HS-27A (cell line): Measurements from ENCODE around the gene TMEM245.
A peak's percentile ranks its signal among the peaks of the same experiment; 100 is the strongest.
"Not testable (repeated sequence)": the region's sequence is repeated elsewhere in the genome, so short reads cannot be mapped to it uniquely, and the experiment has no call there.

ENCODE experiments used
- DNase-seq: peaks from one replicate; pipeline ENCODE4 v3.0.0-alpha.2; 2012; ENCODE audit warnings: low read depth, missing footprints

TMEM245 gene

DNA sequence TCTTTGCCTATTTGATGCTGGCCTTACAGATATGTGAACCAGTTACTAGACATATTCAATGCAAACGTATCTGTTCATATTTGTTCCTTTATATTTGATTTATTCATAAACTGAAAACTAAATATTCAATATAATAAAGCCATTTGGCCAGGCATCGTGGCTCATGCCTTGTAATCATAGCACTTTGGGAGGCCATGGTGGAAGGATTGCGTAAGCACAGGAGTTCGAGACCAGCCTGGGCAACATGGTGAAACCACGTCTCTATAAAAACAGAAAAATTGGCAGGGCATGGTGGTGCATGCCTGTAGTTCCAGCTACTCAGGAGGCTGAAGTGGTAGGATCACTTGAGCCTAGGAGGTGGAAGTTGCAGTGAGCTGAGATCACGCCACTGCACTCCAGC lies 57.2 kb downstream of the TMEM245 start:
- DNase-seq, result no peak

- no peak for DNase-seq
These were observed 59.6 kb downstream of the TMEM245 start for GRCh38 chr9:109060191-109060590.

- DNase-seq, result not testable (repeated sequence)
These were observed 66.6 kb downstream of the TMEM245 start for GRCh38 chr9:109053121-109053520.

DNA sequence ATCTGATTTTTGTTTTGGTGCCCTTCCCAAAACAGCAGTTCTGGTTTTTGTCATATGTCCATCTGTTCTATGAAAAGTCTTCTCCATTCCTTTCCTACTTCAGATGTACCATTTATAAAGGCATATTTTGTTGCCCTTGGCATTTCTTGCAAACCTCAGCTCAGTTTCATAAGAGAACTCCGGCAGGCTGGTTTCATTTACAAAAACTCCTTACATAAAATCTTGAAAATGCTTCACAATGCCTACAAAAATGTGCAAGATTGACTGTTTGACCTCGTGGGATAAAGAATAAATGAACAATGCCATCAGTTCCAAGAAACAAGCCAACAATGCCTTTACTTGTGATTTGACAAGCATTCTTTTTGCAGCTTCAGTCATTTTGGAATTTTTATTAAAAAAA lies 67.3 kb downstream of the TMEM245 start:
- DNase-seq, result no peak

- no peak for DNase-seq
These were observed 68.0 kb downstream of the TMEM245 start for GRCh38 chr9:109051733-109052132.

DNA sequence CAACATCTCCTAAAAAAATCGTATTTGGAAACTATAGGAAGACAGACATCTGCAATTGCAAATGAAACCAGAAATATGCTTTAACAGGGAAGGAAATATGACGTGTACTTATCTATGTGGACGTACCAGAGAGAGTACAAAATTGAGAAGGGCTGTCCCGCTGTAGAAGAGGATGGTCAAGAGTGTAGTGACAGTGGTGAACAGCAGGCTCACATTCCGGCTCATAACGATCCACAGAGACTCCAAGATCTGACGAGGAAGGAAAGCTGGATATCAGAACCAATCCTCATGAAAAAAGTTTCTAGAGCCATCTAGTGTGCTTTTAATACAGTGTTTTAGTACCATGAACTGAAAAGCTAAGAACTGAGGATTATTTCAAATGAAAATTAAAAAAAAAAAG lies 69.3 kb downstream of the TMEM245 start:
- DNase-seq, result no peak

DNA sequence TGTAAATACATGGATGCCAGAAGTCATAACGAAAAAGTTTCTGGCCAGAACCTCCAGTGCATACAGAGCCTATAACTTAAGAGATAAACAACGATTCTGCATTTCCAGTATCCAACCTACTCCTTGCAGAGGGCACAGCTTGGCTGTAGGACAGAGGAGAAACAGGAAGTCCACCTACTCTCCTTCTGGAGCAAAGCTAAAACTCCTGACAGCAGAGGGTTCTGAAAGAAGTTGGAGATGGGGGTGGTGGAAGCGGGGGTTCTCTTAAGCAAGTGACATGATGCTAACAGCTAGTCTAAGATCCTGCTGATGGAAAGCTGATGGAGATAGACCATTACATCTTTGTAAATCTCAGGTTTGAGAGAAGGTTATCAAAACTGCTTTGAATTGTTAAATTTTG lies 70.9 kb downstream of the TMEM245 start:
- no peak for DNase-seq

- no peak for DNase-seq
These were observed 72.5 kb downstream of the TMEM245 start for GRCh38 chr9:109047259-109047658.

GRCh38 chr9:109046346-109046745 lies 73.4 kb downstream of the TMEM245 start:
- no peak for DNase-seq

DNA sequence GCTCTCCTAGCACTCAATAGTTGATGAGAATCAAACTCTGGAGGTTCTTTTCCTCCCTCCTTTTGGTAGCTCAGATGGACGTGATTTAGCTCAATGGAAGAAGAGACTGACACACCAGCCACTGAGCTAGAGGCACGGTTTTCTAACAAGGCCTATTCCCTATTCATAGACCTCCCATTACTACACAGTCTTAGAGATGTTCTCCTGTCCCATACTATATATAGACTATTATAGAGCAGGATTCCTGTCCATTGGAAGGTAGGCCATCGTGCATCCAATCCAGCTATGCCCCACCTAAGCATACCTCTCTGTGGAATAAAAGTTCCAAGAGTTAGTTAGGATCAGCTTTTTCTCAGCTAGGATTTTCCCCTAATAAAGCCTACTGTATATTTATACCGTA lies 76.2 kb downstream of the TMEM245 start:
- no peak for DNase-seq

DNA sequence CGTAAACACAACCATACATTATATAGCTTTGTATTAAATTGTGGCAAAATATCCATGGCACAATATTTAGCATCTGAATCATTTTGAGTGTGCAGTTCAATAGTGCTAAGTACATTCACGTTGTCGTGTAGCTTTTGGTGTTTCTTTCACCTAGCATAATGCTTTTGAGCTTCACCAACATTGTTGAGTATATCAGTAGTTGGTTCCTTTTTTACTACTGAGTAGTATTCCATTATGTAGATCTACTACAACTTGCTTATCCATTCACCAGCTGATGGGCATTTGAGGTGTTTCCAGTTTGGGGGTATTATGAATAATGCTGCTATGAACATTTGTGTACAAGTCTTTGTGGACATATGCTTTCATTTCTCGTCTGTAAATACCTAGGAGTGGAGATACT lies 79.2 kb downstream of the TMEM245 start:
- DNase-seq, result no peak

DNA sequence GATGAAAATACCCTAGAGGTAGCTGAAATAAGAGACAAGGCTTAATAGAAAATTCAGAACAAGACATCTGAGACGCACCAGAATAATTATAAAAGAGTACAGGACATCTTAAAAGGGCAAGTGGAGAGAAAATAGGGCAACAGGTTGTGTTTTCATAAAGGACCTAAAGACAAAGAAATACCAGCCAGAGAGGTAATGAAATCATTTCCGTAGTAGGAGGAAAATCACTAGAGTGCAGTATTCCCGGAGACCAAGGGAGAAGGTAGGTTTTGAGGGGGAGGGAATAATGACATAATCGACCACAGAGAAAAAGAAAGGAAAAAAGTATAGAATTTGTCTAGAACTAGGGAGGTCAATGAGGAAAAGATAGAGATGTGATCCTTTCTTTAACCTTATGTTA lies 80.2 kb downstream of the TMEM245 start:
- no peak for DNase-seq

DNA sequence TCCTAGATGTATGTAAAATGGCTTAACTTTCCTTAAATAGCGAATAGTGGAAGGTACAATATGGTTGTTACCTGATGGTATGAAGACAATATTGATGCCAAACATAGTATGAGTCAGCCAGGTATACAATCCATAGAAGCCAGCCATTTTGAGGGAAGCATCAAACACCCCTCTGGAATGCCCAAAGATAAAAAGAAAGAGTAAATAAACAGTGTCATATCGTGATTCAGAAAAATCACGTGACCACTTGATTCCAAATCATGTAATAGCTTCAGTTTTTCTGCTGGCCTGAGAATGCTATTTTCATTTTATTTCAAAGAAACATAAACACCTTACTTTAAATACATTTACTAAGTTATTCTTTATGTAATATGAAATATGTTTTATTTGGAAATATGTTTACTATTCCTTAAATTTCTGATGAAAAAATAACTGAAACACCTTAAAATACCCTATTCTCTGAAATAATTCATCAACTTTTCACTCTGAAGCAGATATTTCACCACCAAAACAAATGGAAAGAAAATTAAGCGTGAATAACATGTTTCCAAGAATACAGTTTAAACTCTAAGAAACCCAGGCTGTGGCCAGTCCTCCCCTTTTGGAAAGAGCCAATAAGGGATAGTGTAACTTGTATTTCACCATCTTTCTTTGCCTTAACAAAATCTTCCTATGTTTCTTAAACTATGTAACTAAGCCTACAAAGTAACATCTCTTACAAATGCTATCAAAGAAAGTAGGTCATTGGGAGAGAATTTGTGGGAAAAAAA lies 81.6 kb downstream of the TMEM245 start:
- DNase-seq, result no peak

GRCh38 chr9:109036744-109037680 lies 82.7 kb downstream of the TMEM245 start:
- DNase-seq, result no peak

- peak; percentile 15 for DNase-seq
These were observed 83.9 kb downstream of the TMEM245 start for GRCh38 chr9:109035684-109036423.

DNA sequence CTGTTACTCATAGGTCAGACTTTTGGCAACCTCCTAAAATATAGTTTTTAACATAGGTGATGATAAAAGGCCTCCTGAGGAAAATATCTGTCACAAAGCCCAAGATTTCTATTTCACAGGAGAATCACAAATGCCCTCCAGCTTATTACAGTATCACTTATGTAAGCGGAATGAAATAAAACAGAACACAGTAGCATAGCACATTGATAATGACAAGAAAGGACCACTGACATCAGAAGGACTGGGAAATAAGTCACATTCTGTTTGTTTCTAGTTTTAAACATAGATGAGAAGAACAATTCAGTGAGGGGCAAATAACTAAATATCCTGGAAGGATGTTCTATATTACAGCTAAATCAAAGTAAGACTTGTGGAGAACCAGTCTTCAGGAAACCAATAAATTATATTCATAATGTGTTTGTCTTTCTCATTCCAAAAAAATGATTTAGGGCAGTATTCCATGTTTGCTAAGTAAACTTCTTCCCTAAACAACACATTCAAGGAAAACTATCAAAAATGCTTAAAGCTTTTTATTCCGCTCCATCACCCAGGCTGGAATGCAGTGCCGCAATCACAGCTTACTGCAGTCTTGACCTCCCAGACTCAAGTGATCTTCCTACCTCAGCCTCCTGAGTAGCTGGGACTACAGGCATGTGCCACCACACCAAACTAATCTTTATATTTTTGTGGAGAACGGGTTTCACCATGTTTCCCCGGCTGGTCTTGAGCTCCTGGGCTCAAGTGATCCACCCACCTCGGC lies 85.6 kb downstream of the TMEM245 start:
- no peak for DNase-seq

- no peak for DNase-seq
These were observed 88.5 kb downstream of the TMEM245 start for GRCh38 chr9:109031241-109031640.

GRCh38 chr9:109030426-109030825 lies 89.3 kb downstream of the TMEM245 start:
- no peak for DNase-seq

GRCh38 chr9:109028457-109028856 lies 91.3 kb downstream of the TMEM245 start:
- DNase-seq, result no peak

DNA sequence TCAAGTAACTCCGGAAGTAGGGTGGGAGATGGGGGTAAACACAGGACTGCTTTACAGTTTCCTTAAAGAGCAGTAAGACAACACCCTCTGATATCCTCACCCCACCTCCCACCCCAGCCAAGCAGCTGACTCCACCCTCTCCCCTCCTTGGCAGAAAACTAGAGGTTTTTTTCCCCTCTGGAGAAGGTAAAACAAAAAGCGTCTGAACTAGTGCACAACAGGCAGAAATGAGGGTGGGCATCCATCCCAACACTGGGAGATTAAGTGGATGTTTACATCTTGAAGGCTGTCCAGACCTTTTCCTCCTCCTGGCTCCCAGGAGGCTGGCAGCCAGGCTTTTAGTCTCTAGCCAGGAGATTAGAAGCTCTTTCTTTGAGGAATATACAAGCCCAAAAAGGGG lies 92.6 kb downstream of the TMEM245 start:
- no peak for DNase-seq

DNA sequence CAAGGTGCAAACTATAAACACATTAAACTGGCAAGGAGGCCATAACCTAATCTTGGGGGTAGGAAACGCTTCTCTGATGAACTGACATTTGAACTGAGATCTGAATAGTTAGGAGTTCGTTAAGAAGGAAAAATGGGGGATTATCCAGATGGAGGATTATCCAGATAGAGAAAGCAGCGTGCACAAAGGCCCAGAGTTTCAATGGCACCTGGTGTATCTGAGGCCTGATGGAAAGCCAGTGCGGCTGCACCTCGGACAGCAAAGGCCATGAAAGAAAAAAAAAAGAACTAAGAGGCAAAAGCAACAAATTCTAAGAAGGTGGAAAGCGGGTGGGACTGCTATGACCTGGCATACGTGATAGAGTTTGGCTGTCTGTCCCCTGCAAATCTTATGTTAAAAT lies 93.4 kb downstream of the TMEM245 start:
- DNase-seq, result no peak

GRCh38 chr9:109022873-109023272 lies 96.9 kb downstream of the TMEM245 start:
- no peak for DNase-seq
